ENCODE data around the gene FAM187B.

DNA sequence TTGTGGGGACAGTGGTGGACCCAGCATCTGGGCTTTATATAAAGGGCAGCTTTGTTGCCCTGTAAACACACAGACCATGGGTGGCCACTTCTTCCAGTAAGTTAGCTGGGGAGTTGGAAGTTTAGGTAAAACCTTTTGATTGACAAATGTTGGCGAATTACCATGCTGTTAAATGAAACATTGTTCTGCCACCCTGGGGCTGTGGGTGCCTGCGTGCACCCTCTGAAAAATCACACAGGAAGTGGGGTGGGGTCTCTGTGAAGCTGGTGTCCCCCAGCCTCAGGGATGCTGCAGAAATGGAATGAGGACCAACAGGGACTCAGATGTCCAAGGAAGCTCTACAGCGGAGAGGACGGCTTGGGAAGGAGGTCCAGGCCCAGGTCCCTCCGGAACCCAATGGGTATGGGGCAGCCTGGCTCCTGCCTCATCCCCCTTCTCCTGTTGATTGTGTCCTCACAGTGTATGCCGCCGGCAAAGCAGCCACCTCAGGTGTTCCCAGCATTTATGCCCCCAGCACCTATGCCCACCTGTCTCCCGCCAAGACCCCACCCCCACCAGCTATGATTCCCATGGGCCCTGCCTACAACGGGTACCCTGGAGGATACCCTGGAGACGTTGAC lies 37.5 kb upstream of the FAM187B start:
- TF ChIP-seq, protein P1, sequence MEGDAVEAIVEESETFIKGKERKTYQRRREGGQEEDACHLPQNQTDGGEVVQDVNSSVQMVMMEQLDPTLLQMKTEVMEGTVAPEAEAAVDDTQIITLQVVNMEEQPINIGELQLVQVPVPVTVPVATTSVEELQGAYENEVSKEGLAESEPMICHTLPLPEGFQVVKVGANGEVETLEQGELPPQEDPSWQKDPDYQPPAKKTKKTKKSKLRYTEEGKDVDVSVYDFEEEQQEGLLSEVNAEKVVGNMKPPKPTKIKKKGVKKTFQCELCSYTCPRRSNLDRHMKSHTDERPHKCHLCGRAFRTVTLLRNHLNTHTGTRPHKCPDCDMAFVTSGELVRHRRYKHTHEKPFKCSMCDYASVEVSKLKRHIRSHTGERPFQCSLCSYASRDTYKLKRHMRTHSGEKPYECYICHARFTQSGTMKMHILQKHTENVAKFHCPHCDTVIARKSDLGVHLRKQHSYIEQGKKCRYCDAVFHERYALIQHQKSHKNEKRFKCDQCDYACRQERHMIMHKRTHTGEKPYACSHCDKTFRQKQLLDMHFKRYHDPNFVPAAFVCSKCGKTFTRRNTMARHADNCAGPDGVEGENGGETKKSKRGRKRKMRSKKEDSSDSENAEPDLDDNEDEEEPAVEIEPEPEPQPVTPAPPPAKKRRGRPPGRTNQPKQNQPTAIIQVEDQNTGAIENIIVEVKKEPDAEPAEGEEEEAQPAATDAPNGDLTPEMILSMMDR (IDR thresholded peaks at IDR 0.05), result no peak
- no peak for TF ChIP-seq EZH2 (IDR thresholded peaks at IDR 0.05; ENCODE audit: borderline replicate concordance, insufficient read depth, low read depth, low read length, poor library complexity, severe bottlenecking)

Data from B cell (primary cell).